ENCODE results near the gene CRK. TPM values are rescaled to one million over a fixed set of nuclear protein-coding genes. Genes with fewer than 3 reads are reported as not detected.

CRK gene
- total and polyA plus RNA-seq, 10 of the 15 experiments (the other 5 are each of a cell fraction or from before 2014, with no cell fraction given) = 11.1 to 23.8 (median 20.5) TPM

DNA sequence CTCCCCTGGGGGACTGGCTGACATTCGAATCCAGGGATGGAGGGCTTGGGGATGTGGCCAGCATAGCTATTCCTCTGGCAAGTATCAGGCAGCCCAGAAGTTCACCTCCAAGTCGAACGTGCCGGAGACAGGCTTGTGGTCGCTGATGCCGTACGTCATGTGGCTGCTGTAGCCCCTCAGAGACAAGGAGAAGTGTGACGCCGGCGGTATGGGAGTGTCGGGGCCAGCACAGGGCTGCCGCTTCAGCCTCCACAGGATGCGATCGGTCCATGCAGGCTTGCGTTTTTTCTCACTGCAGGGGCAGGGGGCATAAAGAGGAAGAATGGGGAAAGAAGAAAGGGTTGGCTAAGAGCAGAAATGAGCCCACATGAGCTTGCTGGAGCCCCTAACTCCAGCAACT, 41.8 kb upstream of the CRK start (continued):
- TF ChIP-seq NKRF (conservative IDR thresholded peaks at IDR 0.05) (no peak), TAF1 (IDR thresholded peaks at IDR 0.05; ENCODE audit: borderline replicate concordance, low read depth, low read length) (no peak), YY1 (IDR thresholded peaks at IDR 0.05; ENCODE audit: low read depth, low read length) (no peak)
- TF ChIP-seq, protein P1, sequence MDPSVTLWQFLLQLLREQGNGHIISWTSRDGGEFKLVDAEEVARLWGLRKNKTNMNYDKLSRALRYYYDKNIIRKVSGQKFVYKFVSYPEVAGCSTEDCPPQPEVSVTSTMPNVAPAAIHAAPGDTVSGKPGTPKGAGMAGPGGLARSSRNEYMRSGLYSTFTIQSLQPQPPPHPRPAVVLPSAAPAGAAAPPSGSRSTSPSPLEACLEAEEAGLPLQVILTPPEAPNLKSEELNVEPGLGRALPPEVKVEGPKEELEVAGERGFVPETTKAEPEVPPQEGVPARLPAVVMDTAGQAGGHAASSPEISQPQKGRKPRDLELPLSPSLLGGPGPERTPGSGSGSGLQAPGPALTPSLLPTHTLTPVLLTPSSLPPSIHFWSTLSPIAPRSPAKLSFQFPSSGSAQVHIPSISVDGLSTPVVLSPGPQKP (IDR thresholded peaks at IDR 0.05; ENCODE audit: low read depth, low read length) = no peak

- no peak for ATAC-seq
- SMC1A ChIA-PET (ENCODE audit: uncharacterized antibody, unreplicated experiment) = interaction anchor here (1.3 kb wide), 1 partner anchor 18 kb away, joined by 3 read pairs; no protein-coding TSS in a partner anchor
- intact Hi-C loops (cut with micrococcal nuclease; ENCODE audit: unreplicated experiment) = no loop called here
- Histone ChIP-seq H3K36me3 (ENCODE audit: control insufficient read depth in 2 of 2, insufficient read depth in 2 of 2, low read length in 1 of 2) (peaks cover 0 to 4% of the 10 kb centered on the region in 2 experiments; a peak in 1 of 4 replicates), H3K4me2 (ENCODE audit: control insufficient read depth, insufficient read depth) (no peak overlapping the region), H2AFZ (ENCODE audit: control insufficient read depth, low read depth, low read length) (no peak overlapping the region), H3K9me3 (replicated peaks; ENCODE audit: control insufficient read depth, insufficient read depth, low read length) (no peaks in the 10 kb centered on the region), H4K20me1 (ENCODE audit: control insufficient read depth, insufficient read depth) (no peaks in the 10 kb centered on the region), H3K27me3 (replicated peaks in 1 of 2; ENCODE audit: control insufficient read depth in 2 of 2, insufficient read depth in 2 of 2, low read length in 1 of 2) (no peaks in the 10 kb centered on the region), H3K9ac (ENCODE audit: control insufficient read depth, insufficient read depth, low read length) (no peak overlapping the region), H3K27ac (ENCODE audit: control insufficient read depth, insufficient read depth) (no peak overlapping the region), H3K79me2 (ENCODE audit: control insufficient read depth, insufficient read depth, low read length) (no peaks in the 10 kb centered on the region), H3K4me3 (no peak overlapping the region), H3K4me1 (ENCODE audit: control insufficient read depth, insufficient read depth, low read length) (peaks cover 5% of the 10 kb centered on the region)
- CTCF ChIA-PET = interaction anchor here (4.2 kb wide), 1 partner anchor 131 kb away, joined by 23 read pairs; no protein-coding TSS in a partner anchor
- in situ Hi-C loops (cut with MboI) = no loop called here
- WGBS (ENCODE audit: insufficient coverage, insufficient replicate concordance, low lambda C conversion rate, missing lambda C conversion rate) = 89% methylated on average over 14 of the region's 14 CpGs
- FAIRE-seq = no peak
- DNase-seq (ENCODE audit: low read depth, low spot score) = no peak
- RAD21 ChIA-PET (ENCODE audit: unreplicated experiment) = no interaction called here
- POLR2A ChIA-PET = no interaction called here
- BruUV-seq (replicated peaks) = no TSS peak
- TF ChIP-seq ASH2L (IDR thresholded peaks at IDR 0.05; ENCODE audit: borderline replicate concordance, low read depth) (no peak), JUNB (IDR thresholded peaks at IDR 0.05) (no peak), RBBP5 (conservative IDR thresholded peaks at IDR 0.05) (no peak), PAX8 (IDR thresholded peaks at IDR 0.05) (no peak), MYB (IDR thresholded peaks at IDR 0.05; ENCODE audit: borderline replicate concordance, low read depth, low read length) (no peak), YBX1 (IDR thresholded peaks at IDR 0.05) (no peak), EGR1 (IDR thresholded peaks at IDR 0.05; ENCODE audit: borderline replicate concordance in 1 of 2, low read depth in 2 of 2, low read length in 2 of 2) (no peak), NR2C1 (IDR thresholded peaks at IDR 0.05) (no peak), TCF12 (IDR thresholded peaks at IDR 0.05; ENCODE audit: low read depth, low read length) (no peak), ZBTB33 (IDR thresholded peaks at IDR 0.05) (no peak), BCL11A (IDR thresholded peaks at IDR 0.05; ENCODE audit: low read depth, low read length) (no peak), POU2F2 (IDR thresholded peaks at IDR 0.05; ENCODE audit: borderline replicate concordance, low read depth, low read length) (no peak), KAT2A (conservative IDR thresholded peaks at IDR 0.05; ENCODE audit: control insufficient read depth, low read depth, low read length) (no peak), WRNIP1 (IDR thresholded peaks at IDR 0.05; ENCODE audit: borderline replicate concordance, low read depth, low read length) (no peak)
- TF ChIP-seq, protein P2, sequence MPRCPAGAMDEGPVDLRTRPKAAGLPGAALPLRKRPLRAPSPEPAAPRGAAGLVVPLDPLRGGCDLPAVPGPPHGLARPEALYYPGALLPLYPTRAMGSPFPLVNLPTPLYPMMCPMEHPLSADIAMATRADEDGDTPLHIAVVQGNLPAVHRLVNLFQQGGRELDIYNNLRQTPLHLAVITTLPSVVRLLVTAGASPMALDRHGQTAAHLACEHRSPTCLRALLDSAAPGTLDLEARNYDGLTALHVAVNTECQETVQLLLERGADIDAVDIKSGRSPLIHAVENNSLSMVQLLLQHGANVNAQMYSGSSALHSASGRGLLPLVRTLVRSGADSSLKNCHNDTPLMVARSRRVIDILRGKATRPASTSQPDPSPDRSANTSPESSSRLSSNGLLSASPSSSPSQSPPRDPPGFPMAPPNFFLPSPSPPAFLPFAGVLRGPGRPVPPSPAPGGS (IDR thresholded peaks at IDR 0.05; ENCODE audit: borderline replicate concordance, insufficient read depth, low read depth, low read length, poor library complexity, severe bottlenecking) = no peak
Observed at GRCh38 chr17:1496869-1497268, 40.8 kb upstream of the CRK start.
